Daoy (cell line): ENCODE measurements around the gene PSME3IP1. TPM values are rescaled to one million over a fixed set of nuclear protein-coding genes. Genes with fewer than 3 reads are reported as not detected.

ENCODE experiments used
- DNase-seq: peaks from one replicate; pipeline ENCODE4 v3.0.0-alpha.2; 2015; ENCODE audit warnings: low read depth
- total RNA-seq: library from RNA; depleted of rRNA; stranded (reverse); fragments of >200 nt; shearing (Covaris generic); gene quantifications from 2 replicates; pipeline ENCODE4 v1.2.3, GENCODE V29; 2014

Gene PSME3IP1
- total RNA-seq, 1 experiment from 2014 or later: 120 TPM

GRCh38 chr16:57167953-57168352 is 17.9 kb downstream of the PSME3IP1 start:
- DNase-seq: peak; percentile 23

GRCh38 chr16:57167538-57167937 is 18.3 kb downstream of the PSME3IP1 start:
- no peak for DNase-seq

- no peak for DNase-seq
Observed at GRCh38 chr16:57166951-57167350, 18.9 kb downstream of the PSME3IP1 start.

DNA sequence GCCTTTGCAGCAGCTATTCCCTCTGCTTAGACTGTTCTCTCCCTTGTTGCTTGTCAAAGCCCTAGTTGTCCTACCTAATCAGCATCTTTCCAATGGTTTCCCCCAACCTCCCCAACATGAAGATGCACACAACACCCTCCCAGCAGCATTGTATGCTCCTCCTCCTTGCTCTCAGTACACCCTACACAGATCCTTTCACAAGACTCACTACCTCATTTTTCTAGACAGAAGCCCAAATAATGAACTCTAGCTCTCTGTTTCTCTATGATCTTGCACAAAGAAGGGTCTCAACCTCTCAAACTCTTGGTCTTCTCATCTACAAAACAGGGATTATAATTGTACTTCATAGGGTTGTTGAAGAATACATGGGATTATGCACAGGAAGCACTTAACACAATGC is 19.4 kb downstream of the PSME3IP1 start:
- no peak for DNase-seq

DNA sequence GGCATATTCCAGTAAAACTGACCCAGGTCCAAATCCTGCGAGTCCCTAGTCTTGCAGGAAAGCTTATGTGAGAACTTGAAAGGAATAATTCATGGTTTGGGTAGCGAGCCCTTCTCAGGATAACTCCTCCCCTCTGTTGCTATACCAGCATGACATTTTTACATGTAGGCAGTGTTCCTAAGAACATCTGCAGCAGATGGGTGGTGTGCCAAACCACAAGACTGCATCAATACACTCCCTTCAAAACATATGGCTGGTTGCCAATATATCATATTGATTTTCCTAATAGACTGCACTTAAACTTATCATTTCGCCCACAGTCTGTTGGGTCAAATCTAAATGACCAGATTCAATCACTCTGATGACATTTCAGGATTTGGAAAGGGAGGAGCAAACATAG is 19.9 kb downstream of the PSME3IP1 start:
- no peak for DNase-seq

DNA sequence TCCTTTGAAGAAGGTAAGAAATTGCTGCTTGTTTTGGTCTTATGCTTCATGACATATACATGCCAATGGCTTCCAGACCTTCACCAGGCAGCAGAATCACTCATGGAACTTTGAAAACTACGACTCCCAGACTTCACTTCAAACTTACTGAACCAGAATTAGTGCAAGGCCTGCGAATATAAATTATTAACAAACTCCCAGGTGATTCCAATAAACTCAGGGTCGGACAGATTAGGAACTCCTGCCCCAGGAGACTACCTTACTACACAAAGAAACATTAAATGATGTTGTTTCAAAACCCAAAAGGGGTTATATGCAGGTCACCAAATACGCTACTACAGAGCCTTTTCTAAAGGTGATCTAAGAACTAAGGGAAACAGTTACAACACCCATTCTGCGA is 20.4 kb downstream of the PSME3IP1 start:
- DNase-seq: no peak

DNA sequence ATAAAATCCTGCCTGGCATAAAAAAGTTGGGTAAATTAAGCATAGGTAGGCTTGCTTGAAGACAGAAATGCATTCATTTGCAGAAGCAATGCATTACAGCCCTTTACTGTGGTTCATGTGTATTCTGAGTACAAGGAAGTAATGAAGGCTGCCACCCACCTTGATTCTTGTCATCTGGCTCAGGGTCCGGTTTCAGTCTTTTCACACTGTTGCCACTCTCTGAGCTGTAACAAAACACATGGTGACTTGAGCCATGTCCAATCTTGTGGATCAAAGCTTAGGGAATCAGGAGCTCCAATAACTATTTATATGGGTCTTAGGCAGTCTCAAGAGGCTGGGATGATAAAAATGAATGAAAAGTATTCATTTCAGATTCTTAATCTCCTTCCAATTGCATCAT is 22.0 kb downstream of the PSME3IP1 start:
- DNase-seq: no peak

DNA sequence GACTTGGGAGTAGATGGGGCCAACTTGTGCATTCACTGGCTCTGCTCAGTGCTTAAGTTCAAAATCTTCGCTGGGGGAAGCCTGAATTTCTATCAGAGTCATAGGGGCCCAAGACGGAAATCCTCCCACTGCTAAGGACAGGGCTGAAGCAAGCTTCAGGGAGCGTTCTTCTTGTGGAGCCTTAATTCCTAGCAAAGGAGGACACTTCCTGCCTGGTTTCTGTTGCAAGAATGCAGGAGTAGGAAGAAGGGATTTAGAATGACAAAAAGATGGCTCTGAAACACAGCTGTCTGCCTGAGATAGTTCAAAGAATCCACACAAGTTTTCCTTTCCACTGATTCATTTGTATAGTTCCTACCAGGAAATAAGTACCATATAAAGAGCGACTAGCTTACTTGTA is 26.4 kb downstream of the PSME3IP1 start:
- DNase-seq: no peak

DNA sequence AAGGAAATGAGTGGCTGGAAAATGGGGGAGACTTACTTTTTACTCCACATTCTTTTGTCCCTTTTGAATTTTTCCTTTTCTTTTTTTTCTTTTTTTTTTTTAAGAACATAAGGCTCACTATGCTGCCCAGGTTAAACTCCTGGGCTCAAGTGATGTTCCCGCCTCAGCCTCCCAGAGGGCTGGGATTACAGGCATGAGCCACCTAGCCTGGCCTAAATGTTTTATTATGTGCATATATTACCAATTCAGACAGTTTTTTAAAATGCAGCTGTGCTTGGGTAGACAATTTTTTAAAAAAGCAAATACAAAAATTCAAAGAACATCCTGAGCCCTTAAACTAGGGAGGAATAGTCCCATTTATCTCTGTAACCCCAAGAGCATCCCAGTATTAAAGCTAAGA is 28.3 kb downstream of the PSME3IP1 start:
- DNase-seq: no peak

- DNase-seq: no peak
Observed at GRCh38 chr16:57156351-57156703, 29.5 kb downstream of the PSME3IP1 start.

- DNase-seq: no peak
Observed at GRCh38 chr16:57155702-57156350, 30.0 kb downstream of the PSME3IP1 start.

GRCh38 chr16:57153841-57154240 is 32.0 kb downstream of the PSME3IP1 start:
- no peak for DNase-seq

DNA sequence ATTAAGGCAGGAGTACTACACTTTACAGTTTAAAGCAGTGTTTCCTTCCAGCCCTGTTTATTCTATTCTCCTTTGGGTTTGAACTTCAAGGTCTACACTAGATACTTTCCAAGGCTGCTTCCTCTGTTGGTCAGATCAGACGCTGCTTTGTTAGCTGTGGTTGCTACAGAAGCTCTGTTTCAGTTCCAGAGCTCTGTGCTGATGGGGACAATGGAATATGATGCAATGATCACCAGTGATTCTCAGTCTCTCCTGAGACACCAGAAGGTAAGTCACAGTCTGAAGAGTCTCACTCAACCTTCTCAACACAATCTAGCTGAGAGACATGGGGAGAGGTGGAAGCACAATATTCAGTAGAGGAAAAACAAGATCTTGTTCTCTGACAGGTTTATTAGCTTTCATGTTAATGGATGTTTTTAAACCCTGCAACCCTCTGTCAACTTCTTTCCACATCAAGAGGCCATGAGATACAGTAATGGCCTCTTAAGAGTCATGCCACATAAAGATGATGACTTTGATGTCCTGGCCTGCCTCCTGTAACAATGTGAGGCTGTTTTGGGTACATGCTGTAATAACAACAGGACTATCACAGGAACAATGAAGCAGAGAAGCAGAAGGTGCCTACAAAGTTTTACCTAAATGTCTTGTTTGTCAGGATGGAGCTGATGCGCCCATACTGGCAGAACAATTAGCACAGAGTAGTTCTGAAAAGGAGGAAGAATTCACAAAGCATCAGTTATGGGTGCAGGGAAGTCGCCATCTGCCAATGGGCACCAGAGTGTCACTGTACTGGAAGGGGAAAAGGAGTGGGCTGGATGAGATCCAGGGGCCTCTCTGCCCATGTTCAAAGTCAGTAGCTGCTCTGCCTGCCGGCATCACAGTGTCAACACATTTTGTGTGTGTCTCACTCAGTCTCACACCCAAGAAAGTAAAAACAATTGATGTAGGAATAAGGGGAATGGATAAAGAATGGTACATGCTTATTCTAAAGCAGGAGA is 33.4 kb downstream of the PSME3IP1 start:
- no peak for DNase-seq

GRCh38 chr16:57151369-57151768 is 34.5 kb downstream of the PSME3IP1 start:
- DNase-seq: no peak

- DNase-seq: no peak
Observed at GRCh38 chr16:57150682-57151330, 35.0 kb downstream of the PSME3IP1 start.

DNA sequence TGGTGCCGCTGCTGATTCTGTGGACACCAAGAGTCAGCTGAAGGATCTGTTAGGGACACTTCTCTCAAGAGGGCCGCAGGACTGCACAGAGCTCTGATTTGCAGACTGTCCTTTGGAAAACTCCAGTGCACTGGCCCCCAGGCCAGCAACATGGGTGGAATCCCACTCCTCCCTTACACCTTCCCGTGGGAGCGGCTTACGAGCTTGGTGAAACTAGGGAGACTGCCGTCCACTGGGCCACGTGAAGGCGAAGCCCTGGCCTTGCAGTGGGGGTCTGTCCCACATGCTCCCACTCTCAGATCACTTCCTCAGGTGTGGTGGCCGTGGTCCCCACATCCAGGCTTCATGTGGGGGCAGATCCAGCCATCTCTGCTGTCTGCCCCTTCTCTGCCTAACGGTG is 36.4 kb downstream of the PSME3IP1 start:
- DNase-seq: no peak

DNA sequence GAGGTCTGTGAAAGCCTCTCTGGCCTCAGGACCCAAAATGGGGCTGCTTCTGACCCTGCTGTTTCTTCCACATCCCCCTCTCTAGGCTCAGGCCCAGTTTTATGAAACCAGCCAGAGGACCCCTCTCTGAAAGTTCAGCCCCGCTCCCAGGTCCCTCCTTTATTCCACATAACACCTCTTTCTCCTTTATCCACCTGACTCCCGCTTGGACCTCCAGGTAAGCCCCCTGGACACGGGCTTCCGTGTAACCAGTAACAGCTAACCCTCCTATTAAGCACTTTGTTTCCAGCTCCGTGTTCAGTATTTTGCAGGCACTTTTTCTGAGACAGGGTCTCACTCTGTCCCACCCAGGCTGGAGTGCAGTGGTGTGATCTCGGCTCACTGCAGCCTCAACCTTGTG is 37.4 kb downstream of the PSME3IP1 start:
- no peak for DNase-seq

DNA sequence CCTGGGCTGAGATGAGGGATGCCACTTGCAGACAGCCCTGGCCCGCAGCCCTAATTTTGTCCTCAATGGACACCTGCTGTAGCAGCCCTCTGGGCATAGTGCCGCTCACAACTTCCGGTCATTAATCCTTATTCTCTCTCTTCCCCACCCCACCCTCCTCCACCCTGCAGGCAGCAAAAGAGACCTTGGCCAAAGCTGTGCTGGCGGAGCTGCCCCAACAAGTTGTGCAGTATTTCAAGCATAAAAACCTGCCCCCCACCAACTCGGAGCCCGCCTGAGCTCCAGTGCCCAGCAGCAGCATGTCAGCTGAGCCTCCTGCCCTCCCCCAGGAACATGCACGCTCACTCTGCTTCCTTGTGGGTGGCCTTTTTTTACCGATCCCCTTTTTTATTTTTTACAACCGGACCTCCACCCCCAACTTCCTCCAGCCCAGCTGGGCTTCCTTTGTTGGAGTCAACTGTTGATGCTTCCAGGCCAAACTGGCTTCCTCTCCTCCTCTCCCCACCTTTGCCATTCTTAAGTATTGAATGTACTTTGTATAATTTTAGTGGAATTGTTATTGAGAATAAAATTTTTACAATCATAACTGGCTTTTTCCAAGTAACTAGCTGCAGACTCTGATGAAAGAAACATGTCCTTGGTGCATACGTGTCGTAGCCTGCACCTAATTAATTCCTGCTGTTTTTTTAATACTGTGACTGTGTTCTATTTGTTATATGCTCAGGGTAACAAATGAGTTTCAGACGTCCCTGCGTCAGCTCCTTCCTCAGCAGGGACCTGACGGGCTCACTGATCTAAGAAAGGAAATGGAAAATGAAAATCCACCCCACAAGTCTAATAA is 38.2 kb downstream of the PSME3IP1 start:
- no peak for DNase-seq

- DNase-seq: no peak
Observed at GRCh38 chr16:57146735-57147134, 39.1 kb downstream of the PSME3IP1 start.

DNA sequence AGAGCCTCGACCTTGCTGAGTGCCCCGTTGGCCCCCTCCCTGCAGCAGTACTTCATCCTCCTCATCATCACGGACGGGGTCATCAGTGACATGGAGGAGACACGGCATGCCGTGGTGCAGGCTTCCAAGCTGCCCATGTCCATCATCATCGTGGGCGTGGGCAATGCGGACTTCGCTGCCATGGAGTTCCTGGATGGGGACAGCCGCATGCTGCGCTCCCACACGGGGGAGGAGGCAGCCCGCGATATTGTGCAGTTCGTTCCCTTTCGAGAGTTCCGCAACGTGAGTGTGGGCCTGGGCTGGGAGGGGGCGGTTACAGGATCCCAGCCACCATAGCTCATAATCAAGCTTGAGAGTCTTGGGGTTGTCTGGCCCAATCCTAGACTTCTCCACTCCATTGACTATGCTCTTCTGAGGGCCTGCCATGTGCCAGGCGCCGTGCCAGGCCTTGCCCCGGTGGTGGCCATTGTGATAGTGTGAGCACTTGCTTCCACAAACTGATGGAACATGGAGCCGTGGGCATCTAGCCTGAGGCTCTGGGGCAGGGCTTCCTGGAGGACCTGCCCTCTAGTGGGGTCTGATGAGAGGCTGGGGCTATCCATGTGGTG is 39.7 kb downstream of the PSME3IP1 start:
- no peak for DNase-seq
